ENCODE results near the gene TBX4. TPM values are rescaled to one million over a fixed set of nuclear protein-coding genes. Genes with fewer than 3 reads are reported as not detected.

Gene TBX4
- total and polyA plus RNA-seq, 2 of the 13 experiments (the other 11 are each of a cell fraction or from before 2014, with no cell fraction given), result 0.11 to 1.1 TPM

DNA sequence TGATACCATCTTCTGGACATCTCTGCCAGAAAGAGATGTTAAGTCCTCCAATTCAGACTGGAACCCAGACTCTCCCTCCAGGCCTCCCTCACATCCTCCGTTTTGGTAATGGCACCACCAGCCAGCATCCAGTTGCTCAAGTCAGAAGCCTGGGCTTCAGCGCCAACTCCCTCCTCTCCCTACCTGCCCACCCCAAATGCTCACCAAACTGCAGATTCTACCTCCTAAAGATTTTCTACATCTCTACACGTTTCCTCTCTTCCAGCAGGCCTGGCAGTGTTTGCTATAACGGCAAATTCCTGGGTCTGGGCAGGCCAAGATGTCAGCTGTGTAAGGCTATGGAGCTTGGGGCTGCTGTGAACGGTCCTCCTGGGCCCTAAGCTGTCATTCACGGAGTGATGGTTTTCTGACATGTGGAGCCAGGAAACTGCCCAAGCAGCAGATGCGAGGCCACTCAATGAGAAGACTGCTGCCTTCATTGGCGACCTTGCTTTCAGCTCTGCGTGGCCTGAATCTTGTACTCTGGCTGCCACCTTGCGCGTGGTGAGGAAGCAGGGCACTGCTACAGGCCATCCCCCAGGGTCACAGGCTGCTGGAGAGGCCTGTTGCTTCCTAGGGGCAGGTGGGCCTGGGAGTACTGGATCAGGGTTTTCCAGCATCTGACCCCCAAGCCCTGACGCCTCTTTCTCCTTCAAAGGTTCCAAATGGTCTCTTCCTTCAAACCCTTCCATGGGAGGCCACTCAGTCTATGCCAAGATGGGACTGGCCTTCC, 37.7 kb downstream of the TBX4 start (continued):
- TF ChIP-seq MEF2D (CRISPR knock-in tag; IDR thresholded peaks at IDR 0.05) (0 out of 2 replicates have a peak, but pooled peaks have one; percentile 3), ZNF460 (CRISPR knock-in tag; IDR thresholded peaks at IDR 0.05; ENCODE audit: borderline replicate concordance) (no peak), NAIF1 (CRISPR knock-in tag; IDR thresholded peaks at IDR 0.05; ENCODE audit: borderline replicate concordance) (no peak), JUNB (CRISPR knock-in tag; IDR thresholded peaks at IDR 0.05; ENCODE audit: borderline replicate concordance) (no peak), U2AF1 (optimal IDR thresholded peaks at IDR 0.05; ENCODE audit: low read depth, low read length) (no peak), GABPB1 (CRISPR knock-in tag; IDR thresholded peaks at IDR 0.05) (peak; percentile 1; the same call in 1 of the 2 replicates), ZNF337 (CRISPR knock-in tag; IDR thresholded peaks at IDR 0.05; ENCODE audit: borderline replicate concordance, low read depth) (no peak)
- TF ChIP-seq, protein P1, sequence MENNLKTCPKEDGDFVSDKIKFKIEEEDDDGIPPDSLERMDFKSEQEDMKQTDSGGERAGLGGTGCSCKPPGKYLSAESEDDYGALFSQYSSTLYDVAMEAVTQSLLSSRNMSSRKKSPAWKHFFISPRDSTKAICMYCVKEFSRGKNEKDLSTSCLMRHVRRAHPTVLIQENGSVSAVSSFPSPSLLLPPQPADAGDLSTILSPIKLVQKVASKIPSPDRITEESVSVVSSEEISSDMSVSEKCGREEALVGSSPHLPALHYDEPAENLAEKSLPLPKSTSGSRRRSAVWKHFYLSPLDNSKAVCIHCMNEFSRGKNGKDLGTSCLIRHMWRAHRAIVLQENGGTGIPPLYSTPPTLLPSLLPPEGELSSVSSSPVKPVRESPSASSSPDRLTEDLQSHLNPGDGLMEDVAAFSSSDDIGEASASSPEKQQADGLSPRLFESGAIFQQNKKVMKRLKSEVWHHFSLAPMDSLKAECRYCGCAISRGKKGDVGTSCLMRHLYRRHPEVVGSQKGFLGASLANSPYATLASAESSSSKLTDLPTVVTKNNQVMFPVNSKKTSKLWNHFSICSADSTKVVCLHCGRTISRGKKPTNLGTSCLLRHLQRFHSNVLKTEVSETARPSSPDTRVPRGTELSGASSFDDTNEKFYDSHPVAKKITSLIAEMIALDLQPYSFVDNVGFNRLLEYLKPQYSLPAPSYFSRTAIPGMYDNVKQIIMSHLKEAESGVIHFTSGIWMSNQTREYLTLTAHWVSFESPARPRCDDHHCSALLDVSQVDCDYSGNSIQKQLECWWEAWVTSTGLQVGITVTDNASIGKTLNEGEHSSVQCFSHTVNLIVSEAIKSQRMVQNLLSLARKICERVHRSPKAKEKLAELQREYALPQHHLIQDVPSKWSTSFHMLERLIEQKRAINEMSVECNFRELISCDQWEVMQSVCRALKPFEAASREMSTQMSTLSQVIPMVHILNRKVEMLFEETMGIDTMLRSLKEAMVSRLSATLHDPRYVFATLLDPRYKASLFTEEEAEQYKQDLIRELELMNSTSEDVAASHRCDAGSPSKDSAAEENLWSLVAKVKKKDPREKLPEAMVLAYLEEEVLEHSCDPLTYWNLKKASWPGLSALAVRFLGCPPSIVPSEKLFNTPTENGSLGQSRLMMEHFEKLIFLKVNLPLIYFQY (CRISPR knock-in tag; IDR thresholded peaks at IDR 0.05; ENCODE audit: borderline replicate concordance), result 0 out of 2 replicates have a peak, but pooled peaks have one; percentile 17
- TF ChIP-seq, protein P2, sequence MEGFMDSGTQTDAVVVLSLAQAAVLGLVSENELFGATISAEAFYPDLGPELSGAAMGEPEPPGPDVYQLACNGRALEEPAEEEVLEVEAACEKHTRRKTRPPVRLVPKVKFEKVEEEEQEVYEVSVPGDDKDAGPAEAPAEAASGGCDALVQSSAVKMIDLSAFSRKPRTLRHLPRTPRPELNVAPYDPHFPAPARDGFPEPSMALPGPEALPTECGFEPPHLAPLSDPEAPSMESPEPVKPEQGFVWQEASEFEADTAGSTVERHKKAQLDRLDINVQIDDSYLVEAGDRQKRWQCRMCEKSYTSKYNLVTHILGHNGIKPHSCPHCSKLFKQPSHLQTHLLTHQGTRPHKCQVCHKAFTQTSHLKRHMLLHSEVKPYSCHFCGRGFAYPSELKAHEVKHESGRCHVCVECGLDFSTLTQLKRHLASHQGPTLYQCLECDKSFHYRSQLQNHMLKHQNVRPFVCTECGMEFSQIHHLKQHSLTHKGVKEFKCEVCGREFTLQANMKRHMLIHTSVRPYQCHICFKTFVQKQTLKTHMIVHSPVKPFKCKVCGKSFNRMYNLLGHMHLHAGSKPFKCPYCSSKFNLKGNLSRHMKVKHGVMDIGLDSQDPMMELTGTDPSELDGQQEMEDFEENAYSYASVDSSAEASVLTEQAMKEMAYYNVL (CRISPR knock-in tag; IDR thresholded peaks at IDR 0.05; ENCODE audit: borderline replicate concordance), result 0 out of 2 replicates have a peak, but pooled peaks have one; percentile 11
- TF ChIP-seq, protein P3, sequence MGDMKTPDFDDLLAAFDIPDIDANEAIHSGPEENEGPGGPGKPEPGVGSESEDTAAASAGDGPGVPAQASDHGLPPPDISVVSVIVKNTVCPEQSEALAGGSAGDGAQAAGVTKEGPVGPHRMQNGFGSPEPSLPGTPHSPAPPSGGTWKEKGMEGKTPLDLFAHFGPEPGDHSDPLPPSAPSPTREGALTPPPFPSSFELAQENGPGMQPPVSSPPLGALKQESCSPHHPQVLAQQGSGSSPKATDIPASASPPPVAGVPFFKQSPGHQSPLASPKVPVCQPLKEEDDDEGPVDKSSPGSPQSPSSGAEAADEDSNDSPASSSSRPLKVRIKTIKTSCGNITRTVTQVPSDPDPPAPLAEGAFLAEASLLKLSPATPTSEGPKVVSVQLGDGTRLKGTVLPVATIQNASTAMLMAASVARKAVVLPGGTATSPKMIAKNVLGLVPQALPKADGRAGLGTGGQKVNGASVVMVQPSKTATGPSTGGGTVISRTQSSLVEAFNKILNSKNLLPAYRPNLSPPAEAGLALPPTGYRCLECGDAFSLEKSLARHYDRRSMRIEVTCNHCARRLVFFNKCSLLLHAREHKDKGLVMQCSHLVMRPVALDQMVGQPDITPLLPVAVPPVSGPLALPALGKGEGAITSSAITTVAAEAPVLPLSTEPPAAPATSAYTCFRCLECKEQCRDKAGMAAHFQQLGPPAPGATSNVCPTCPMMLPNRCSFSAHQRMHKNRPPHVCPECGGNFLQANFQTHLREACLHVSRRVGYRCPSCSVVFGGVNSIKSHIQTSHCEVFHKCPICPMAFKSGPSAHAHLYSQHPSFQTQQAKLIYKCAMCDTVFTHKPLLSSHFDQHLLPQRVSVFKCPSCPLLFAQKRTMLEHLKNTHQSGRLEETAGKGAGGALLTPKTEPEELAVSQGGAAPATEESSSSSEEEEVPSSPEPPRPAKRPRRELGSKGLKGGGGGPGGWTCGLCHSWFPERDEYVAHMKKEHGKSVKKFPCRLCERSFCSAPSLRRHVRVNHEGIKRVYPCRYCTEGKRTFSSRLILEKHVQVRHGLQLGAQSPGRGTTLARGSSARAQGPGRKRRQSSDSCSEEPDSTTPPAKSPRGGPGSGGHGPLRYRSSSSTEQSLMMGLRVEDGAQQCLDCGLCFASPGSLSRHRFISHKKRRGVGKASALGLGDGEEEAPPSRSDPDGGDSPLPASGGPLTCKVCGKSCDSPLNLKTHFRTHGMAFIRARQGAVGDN (CRISPR knock-in tag; IDR thresholded peaks at IDR 0.05), result peak; percentile 70
- TF ChIP-seq, protein P4, sequence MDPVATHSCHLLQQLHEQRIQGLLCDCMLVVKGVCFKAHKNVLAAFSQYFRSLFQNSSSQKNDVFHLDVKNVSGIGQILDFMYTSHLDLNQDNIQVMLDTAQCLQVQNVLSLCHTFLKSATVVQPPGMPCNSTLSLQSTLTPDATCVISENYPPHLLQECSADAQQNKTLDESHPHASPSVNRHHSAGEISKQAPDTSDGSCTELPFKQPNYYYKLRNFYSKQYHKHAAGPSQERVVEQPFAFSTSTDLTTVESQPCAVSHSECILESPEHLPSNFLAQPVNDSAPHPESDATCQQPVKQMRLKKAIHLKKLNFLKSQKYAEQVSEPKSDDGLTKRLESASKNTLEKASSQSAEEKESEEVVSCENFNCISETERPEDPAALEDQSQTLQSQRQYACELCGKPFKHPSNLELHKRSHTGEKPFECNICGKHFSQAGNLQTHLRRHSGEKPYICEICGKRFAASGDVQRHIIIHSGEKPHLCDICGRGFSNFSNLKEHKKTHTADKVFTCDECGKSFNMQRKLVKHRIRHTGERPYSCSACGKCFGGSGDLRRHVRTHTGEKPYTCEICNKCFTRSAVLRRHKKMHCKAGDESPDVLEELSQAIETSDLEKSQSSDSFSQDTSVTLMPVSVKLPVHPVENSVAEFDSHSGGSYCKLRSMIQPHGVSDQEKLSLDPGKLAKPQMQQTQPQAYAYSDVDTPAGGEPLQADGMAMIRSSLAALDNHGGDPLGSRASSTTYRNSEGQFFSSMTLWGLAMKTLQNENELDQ (CRISPR knock-in tag; IDR thresholded peaks at IDR 0.05; ENCODE audit: borderline replicate concordance), result no peak

All from HepG2 (cell line).